ENCODE measurements around the gene ANGPTL7.
"Not testable (repeated sequence)": the region's sequence is repeated elsewhere in the genome, so short reads cannot be mapped to it uniquely, and the experiment has no call there.

ANGPTL7 gene

GRCh38 chr1:11168731-11169130 is 20.4 kb upstream of the ANGPTL7 start:
- no peak for DNase-seq (ENCODE audit: low read depth in 2 of 3, low spot score in 1 of 3)

- DNase-seq (ENCODE audit: low read depth in 2 of 3, low spot score in 1 of 3) = no peak
These were observed 20.0 kb upstream of the ANGPTL7 start for GRCh38 chr1:11169202-11169601.

DNA sequence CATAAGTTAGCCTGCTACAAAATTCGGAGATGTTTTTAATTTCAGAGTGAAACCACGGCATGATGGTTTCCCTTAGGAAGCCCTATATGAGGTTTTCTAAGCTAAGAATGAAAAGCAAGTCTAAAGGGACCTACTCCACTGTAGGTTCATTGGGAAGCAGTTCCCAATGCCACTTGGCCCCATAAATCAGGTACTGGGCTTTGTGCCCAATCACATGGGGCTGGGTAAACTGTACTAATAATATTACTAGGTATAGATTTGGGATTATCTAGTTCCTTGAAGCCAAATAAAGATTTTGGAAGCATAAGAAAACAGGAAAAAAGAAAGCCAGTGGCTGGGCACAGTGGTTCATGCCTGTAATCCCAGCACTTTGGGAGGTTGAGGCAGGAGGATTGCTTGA is 19.1 kb upstream of the ANGPTL7 start:
- DNase-seq (ENCODE audit: low read depth in 2 of 3, low spot score in 1 of 3) = no peak

DNA sequence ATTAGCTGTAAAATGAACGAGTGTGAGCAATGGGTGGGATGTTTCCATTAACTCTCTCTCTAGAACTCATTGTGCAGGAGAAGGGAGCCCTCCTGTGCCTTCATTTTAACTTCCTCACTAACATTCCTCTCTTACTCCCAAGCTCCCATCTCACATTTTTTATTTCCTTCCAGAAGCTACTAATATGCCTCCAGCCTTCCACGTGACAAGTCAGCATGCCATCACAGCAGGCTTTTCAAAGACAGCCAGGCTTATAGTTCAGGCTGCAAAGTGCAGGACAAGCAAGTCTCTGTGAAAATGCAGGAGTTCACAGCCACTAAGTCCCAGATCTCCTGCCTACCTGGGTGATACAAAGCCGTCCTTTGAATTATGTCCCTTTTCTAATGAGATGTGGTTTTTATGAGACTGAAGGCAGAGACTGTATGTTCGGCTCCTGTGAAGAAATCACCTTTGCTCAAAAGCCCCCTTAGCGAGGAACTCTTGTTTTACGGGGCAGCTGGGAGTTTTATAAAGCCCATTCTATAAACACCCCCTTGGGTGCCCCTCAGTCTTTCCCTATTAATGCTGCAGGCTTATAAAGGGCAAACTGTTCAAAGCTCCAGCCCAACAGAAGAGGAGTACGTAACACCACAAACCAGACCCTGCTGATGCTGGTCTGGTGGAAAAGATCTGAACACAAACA is 14.8 kb upstream of the ANGPTL7 start:
- DNase-seq (ENCODE audit: low read depth in 2 of 3, low spot score in 1 of 3) = no peak

DNA sequence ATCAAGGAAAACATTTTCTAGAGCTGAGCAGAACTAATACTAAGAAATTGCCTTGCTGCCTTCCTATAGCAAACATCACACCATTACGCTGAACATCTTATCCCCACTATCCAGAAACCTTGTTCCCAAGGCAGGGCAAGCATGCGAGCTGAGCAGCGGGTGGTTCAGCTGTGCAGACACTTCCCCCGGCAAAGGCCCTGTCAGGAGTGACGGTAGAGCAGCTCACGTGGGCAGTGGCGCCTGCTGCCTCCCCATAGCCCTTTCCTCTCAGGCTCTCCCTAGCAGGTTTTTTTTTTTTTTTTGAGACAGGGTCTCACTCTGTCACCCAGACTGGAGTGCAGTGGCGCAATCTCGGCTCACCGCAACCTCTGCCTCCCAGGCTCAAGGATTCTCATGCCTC is 13.7 kb upstream of the ANGPTL7 start:
- DNase-seq (ENCODE audit: low read depth in 2 of 3, low spot score in 1 of 3) = no peak

DNA sequence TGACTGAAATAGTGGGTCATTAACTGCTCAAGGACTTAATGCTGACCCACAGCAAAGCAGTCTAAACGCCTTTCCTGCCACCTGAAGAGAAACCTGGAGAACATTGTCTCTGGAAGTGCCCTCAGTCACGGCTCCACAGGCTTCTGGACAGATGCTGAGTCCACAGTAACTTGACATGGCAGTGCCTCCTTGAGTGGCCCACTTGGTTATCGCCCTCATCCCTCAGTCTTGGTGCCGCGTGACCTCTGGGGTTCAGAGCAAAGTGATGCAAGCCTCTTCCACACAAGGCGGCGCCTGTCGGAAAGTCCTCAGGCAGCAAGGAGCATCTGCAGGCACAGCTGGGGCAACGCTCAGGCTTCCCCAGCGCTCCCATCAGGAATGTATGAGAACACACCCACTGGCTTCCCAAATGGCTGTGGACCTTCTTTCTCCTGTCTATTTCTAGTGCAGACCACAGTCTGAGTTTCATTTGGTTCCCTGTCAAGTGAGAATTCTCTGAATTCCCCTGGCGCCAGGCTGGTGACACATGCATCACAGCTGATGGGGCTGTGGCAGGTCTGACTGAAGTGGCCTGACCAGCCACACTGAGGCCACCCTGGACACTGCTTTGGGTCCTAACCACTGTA is 13.0 kb upstream of the ANGPTL7 start:
- no peak for DNase-seq (ENCODE audit: low read depth in 2 of 3, low spot score in 1 of 3)

DNA sequence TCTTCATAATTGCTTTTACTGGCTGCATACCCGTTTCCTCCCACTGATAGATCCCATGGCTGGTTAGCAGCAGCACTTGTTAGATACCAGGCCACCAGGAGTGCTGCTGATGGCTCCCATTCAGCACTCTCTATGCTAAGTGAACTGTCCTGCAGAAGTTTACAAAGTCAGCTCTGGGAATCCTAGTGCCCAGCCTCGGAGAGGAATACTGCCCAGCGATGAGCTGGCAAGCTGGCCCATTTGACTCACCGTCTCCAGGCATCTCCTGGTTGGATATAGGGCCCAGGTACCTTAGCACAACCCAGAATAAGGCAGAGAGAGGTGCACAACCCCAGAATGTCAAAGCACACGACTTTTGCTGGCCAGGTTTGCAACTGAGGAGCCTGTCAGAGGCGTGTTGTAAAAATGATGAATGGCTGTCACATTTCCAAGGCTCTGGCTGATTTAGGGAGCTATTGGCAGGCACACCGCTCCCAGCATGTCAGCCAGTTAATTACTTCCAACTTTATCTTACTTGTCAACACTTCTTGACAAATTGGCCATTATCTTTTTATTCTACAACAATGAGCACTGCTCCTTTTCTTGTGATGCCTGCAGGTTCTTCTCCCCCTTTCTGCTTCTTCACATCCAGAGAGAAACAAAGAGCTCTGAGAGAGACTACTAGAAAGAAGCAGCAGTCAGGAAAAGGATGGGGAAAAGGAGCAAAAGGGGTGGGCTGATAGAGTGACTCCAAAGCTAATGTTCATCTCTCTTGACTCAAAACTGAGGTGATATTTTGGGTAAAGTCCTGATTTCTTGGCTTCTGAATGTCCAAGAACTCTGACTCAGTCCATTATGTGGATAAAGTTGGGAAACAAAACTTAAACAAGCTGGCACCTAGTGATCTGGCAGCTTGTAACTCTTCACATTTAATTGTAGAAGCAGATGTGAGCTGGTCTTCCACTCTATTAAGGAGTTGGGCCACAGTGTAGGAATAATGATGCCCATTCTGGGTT is 10.8 kb upstream of the ANGPTL7 start:
- DNase-seq (ENCODE audit: low read depth in 2 of 3, low spot score in 1 of 3) = no peak

- DNase-seq (ENCODE audit: low read depth in 2 of 3, low spot score in 1 of 3) = no peak
These were observed 10.0 kb upstream of the ANGPTL7 start for GRCh38 chr1:11179125-11179524.

- DNase-seq (ENCODE audit: low read depth in 2 of 3, low spot score in 1 of 3) = not testable (repeated sequence)
These were observed 9.4 kb upstream of the ANGPTL7 start for GRCh38 chr1:11179749-11180148.

DNA sequence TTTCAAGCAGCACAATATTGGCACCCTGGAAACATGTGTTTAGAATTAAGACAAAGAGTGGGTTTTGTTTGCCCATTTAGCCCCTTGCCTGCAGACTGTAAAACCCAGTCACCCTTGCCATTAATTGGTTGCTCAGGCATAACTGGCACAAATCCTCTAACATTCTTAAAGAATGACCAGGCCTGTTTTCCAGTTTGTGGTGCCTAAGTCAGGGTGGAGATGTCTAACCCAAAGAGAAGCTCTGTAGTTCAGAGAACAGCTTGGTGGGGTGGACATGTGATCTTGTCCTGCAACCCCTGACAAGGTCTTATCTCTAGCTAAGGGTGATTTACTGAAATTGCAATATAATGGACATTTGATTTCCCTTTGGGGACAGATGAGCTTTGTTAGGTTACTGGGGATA is 8.8 kb upstream of the ANGPTL7 start:
- DNase-seq (ENCODE audit: low read depth in 2 of 3, low spot score in 1 of 3) = no peak

DNA sequence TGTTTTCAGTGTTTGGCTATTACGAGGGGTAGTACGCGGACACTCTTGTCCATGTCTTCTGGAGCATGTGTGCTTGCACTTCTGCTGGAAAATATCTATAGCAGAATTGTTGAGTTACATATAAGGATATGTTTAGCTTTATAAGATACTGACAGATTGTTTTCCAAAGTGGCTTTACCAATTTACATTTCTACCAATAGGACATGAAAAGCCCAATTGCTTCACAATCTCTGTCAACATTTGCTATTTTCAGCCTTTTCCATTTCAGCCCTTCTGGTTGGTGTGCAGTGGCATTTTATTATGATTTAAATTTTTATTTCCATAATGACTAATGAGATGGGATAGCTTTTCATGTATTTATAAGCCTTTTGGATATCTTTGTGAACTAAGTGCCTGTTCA is 6.3 kb upstream of the ANGPTL7 start:
- no peak for DNase-seq (ENCODE audit: low read depth in 2 of 3, low spot score in 1 of 3)

DNA sequence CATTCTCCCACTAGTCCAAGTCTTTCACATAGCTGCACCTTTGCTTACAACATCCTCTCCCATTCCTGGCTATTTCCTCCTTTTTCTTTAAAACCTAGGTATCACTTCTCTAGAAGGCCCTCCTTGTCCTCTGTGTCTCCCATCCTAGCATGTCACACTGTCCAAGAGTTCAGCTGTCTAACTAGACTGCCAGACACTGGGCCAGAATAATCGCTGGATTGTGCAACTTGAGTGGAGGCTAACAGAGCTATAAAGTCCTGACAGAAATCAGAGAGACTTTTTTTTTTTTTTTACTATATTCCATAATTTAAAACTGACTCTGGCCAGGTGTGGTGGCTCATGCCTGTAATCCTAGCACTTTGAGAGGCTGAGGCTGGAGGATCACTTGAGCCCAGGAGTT is 4.2 kb upstream of the ANGPTL7 start:
- no peak for DNase-seq (ENCODE audit: low read depth in 2 of 3, low spot score in 1 of 3)

GRCh38 chr1:11187000-11187399 is 2.2 kb upstream of the ANGPTL7 start:
- DNase-seq (ENCODE audit: low read depth in 2 of 3, low spot score in 1 of 3) = no peak

GRCh38 chr1:11187494-11187893 is 1.7 kb upstream of the ANGPTL7 start:
- DNase-seq (ENCODE audit: low read depth in 2 of 3, low spot score in 1 of 3) = no peak

DNA sequence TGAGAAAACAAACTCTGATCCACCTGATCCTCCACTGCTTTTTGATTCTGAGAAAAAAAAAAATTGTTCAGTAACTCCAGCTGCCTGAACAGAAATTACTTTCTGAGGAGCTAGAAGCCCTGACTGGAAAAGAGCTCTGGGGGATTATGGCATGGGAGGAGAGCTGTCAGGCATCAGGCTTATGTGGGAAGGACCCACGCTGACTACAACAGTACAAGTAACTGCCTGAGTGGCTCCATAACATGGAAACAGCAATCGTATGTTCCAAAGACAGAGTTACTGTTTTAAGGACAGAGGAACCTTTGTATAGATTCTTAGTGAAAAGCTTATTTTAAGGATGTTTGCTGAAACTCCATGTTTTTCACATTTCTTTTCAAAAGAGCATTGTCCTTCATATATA is 1.2 kb upstream of the ANGPTL7 start:
- DNase-seq (ENCODE audit: low read depth in 2 of 3, low spot score in 1 of 3) = no peak

- DNase-seq (ENCODE audit: low read depth in 2 of 3, low spot score in 1 of 3) = no peak
These were observed 774 bp upstream of the ANGPTL7 start for GRCh38 chr1:11188381-11188780.

DNA sequence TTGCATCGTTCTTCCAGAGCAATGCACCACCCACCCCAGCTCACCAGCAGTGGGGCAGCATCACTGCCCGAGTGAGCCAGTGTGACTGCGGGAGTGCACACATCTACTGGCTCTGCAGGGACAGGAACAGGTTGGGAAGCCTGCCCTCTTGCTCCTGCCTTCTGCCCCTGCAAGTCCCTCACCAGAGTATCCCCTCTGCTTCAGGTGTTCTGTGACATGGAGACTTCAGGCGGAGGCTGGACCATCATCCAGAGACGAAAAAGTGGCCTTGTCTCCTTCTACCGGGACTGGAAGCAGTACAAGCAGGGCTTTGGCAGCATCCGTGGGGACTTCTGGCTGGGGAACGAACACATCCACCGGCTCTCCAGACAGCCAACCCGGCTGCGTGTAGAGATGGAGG is 4.2 kb downstream of the ANGPTL7 start:
- DNase-seq (ENCODE audit: low read depth in 2 of 3, low spot score in 1 of 3) = no peak

GRCh38 chr1:11194407-11195176 is 5.4 kb downstream of the ANGPTL7 start:
- DNase-seq (ENCODE audit: low read depth in 2 of 3, low spot score in 1 of 3) = no peak

- DNase-seq (ENCODE audit: low read depth in 2 of 3, low spot score in 1 of 3) = no peak
These were observed 7.8 kb downstream of the ANGPTL7 start for GRCh38 chr1:11196945-11197344.

- DNase-seq (ENCODE audit: low read depth in 2 of 3, low spot score in 1 of 3) = no peak
These were observed 8.2 kb downstream of the ANGPTL7 start for GRCh38 chr1:11197359-11197758.

- DNase-seq (ENCODE audit: low read depth in 2 of 3, low spot score in 1 of 3) = no peak
These were observed 9.1 kb downstream of the ANGPTL7 start for GRCh38 chr1:11198257-11198656.
